Endometrial microvascular endothelial cells (primary cell): ENCODE data around the gene DIS3. TPM values are rescaled to one million over a fixed set of nuclear protein-coding genes. Genes with fewer than 3 reads are reported as not detected.
"Not testable (repeated sequence)": the region's sequence is repeated elsewhere in the genome, so short reads cannot be mapped to it uniquely, and the experiment has no call there.

ENCODE experiments used
- in situ Hi-C: cut with HindIII; loops from 2 replicates; pipeline ENCODE4 v1.10.0; 2017; ENCODE audit warnings: low sequenced_read_pairs, low pct_unique_long_range_greater_than_20kb; ENCODE audit errors: inconsistent ontology term
- total RNA-seq: library from RNA; depleted of rRNA; stranded (reverse); fragments of >200 nt; gene quantifications from one replicate; pipeline ENCODE4 v1.2.3, GENCODE V29; 2015; ENCODE audit errors: inconsistent ontology term

DIS3 gene, protein sequence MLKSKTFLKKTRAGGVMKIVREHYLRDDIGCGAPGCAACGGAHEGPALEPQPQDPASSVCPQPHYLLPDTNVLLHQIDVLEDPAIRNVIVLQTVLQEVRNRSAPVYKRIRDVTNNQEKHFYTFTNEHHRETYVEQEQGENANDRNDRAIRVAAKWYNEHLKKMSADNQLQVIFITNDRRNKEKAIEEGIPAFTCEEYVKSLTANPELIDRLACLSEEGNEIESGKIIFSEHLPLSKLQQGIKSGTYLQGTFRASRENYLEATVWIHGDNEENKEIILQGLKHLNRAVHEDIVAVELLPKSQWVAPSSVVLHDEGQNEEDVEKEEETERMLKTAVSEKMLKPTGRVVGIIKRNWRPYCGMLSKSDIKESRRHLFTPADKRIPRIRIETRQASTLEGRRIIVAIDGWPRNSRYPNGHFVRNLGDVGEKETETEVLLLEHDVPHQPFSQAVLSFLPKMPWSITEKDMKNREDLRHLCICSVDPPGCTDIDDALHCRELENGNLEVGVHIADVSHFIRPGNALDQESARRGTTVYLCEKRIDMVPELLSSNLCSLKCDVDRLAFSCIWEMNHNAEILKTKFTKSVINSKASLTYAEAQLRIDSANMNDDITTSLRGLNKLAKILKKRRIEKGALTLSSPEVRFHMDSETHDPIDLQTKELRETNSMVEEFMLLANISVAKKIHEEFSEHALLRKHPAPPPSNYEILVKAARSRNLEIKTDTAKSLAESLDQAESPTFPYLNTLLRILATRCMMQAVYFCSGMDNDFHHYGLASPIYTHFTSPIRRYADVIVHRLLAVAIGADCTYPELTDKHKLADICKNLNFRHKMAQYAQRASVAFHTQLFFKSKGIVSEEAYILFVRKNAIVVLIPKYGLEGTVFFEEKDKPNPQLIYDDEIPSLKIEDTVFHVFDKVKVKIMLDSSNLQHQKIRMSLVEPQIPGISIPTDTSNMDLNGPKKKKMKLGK
- total RNA-seq = 26.9 TPM

DNA sequence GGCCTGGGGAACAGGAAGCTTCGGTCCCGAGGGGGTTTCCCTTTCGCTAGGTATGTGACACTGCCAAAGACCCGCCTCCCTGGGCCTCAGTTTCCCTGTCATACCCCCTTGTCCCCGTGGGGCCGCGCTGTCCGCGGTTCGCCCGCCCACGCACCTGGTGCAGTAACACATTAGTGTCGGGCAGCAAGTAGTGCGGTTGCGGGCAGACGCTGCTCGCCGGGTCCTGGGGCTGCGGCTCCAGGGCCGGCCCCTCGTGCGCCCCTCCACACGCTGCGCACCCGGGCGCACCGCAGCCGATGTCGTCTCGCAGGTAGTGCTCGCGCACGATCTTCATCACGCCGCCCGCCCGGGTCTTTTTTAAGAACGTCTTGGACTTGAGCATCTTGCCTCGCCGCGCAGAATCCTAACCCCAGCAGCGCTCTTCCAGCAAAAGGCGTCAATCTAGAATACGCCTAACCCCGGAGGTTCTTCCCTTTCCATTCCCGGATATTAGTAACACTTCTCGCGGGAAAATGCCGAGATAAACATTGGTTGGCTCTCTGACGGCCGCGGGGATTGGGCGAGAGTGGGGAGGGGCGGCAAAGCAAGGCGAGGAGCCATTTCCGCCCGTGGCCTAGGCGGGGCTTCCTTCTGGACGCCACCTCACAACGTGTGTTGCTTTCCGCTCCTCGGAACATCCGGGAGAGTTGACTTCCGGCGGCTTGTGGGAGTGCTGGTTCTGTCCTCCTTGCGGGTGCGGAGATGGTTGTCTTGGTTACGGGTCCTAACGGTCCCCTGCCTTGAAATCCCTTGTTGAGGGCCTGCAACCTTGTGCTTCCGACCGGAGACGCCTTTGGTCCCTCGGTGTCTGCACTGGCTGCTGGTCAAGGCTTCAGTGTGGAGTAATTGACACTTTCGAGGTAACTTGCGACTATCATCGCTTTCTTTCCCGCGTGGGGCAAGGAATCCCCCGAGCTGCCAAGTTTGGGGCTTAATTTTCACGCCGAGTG, at the start of gene DIS3, which contains the start of gene PIBF1:
Gene DIS3 (minus strand): TSS at position 450 of the 989 bp plus-strand sequence. CDS start 68 bp downstream, at position 382.
Gene PIBF1 (plus strand): TSS at position 683 of the 989 bp plus-strand sequence. CDS start 1,337 bp downstream, outside the sequence.
- in situ Hi-C loops = no loop called here

DNA sequence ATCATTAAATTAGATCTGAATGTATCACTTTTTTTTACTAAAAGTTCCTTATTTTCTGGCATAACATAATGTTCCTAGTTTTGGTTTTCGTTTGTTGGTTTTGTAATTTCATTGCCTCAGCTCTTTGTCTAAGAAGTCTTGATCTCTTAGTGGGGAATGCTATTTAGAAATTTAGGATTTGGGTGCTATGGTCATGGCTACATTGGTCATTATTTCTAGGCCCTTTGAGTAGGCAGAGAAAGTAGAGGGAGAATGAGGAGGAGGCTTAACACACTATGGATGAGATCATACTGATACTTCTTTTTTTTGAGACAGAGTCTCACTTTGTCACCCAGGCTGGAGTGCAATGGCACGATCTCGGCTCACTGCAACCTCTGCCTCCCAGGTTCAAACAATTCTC, 42.0 kb upstream of the DIS3 start:
- in situ Hi-C loops = no loop called here

GRCh38 chr13:72823081-72823480, 41.4 kb upstream of the DIS3 start:
- in situ Hi-C loops = no loop called here

DNA sequence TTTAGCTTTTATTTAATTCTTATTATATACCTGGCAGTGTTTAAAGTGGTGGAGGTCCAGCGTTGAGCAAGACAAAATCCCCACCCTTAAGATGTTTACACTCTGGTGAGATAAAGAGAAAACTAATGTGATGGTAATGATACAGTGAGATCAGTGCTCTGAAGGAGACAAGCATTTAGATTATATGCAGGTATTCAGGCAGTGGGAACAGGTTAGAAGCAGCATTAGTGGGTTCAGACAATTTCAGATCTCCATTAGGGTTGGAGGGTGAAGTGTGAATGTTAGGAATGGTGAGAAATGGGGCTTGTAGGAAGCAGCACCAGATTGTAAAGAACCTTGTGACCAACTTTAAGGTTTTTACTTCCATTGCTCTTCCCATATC, 39.2 kb upstream of the DIS3 start:
- in situ Hi-C loops = no loop called here

- in situ Hi-C loops = no loop called here
Observed at GRCh38 chr13:72820156-72820897, 38.6 kb upstream of the DIS3 start.

DNA sequence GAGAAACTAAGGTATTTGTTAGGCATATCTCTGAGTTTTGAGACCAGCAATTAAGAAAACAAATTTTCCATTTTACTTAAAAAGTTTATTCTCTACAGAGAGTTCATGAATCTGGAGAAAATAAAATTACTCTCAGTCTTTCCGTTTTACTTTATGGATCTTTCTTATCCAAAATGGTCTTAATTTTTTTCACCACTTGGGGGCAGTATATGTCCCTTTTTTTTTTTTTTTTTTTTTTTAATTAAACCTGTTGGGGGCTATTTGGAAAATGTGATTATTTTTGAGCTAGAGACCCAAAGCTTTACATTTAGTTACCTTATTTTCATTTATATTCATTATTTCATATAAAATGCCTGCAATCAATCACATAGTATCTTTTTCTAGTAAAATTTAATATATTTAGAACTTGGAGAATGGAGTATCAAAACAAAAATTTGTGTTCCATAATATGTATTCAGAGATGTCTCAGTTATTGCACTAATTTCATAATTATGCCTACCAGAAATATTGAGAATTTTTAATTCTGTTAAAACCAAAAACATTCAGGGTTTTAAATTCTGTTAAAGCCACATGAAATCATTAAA, 27.3 kb upstream of the DIS3 start:
- in situ Hi-C loops = no loop called here

DNA sequence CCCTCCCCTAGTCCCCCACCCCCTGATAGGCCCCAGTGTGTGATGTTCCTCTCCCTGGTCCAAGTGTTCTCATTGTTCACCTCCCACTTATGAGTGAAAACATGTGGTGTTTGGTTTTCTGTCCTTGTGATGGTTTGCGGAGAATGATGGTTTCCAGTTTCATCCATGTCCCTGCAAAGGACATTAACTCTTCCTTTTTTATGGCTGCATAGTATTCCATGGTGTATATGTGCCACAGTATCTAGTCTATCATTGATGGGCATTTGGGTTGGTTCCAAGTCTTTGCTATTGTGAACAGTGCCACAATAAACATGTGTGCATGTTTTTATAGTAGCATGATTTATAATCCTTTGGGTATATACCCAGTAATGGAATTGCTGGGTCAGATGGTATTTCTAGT, 24.8 kb upstream of the DIS3 start:
- in situ Hi-C loops = not testable (repeated sequence)

- in situ Hi-C loops = no loop called here
Observed at GRCh38 chr13:72805676-72806346, 24.1 kb upstream of the DIS3 start.

- in situ Hi-C loops = no loop called here
Observed at GRCh38 chr13:72804301-72804700, 22.6 kb upstream of the DIS3 start.

- in situ Hi-C loops = no loop called here
Observed at GRCh38 chr13:72798817-72799216, 17.1 kb upstream of the DIS3 start.

- in situ Hi-C loops = no loop called here
Observed at GRCh38 chr13:72792640-72793039, 10.9 kb upstream of the DIS3 start.

- in situ Hi-C loops = no loop called here
Observed at GRCh38 chr13:72788831-72789230, 7.1 kb upstream of the DIS3 start.

GRCh38 chr13:72784679-72785078, 3.0 kb upstream of the DIS3 start:
- in situ Hi-C loops = not testable (repeated sequence)

GRCh38 chr13:72782717-72783116, 1.0 kb upstream of the DIS3 start:
- in situ Hi-C loops = no loop called here

DNA sequence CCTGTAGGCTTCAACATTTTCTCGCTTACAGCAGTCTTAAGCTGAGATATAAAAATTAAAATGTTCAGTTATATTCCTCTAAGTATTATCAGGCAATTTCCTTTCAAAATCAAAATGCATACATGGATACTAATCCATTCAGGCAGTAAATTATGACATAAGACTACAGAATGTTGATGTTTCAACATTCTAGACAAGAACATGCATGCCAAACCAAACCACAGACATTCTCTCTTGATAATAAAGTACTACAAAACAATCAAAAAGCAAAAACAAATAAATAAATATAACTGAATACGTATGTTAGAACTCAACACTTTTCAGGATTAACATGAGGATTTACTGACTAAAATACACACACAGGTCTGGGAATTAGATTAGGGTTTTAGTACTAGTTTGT, 7.7 kb downstream of the DIS3 start:
- in situ Hi-C loops = no loop called here

DNA sequence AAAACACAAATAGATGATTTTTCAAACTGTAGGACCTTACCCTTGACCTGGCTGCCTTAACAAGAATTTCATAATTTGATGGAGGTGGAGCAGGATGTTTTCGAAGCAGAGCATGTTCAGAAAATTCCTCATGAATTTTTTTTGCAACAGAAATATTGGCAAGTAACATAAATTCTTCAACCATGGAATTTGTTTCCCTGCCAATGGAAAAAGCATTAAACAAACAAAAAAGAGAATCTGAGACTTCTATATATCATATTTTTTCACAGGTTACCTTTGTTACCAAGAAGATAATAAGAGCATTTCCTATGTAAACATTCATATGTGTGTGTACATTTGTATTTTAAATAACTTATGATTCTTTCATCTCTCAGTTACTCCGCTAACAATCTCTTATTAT, 18.3 kb downstream of the DIS3 start:
- in situ Hi-C loops = no loop called here

GRCh38 chr13:72760189-72760588, 21.5 kb downstream of the DIS3 start:
- in situ Hi-C loops = no loop called here
